ENCODE results near the gene DGKH. TPM values are rescaled to one million over a fixed set of nuclear protein-coding genes. Genes with fewer than 3 reads are reported as not detected.

The DGKH gene
- total and polyA plus RNA-seq, 2 of the 13 experiments (the other 11 are each of a cell fraction or from before 2014, with no cell fraction given), result 0.01 to 0.13 TPM

DNA sequence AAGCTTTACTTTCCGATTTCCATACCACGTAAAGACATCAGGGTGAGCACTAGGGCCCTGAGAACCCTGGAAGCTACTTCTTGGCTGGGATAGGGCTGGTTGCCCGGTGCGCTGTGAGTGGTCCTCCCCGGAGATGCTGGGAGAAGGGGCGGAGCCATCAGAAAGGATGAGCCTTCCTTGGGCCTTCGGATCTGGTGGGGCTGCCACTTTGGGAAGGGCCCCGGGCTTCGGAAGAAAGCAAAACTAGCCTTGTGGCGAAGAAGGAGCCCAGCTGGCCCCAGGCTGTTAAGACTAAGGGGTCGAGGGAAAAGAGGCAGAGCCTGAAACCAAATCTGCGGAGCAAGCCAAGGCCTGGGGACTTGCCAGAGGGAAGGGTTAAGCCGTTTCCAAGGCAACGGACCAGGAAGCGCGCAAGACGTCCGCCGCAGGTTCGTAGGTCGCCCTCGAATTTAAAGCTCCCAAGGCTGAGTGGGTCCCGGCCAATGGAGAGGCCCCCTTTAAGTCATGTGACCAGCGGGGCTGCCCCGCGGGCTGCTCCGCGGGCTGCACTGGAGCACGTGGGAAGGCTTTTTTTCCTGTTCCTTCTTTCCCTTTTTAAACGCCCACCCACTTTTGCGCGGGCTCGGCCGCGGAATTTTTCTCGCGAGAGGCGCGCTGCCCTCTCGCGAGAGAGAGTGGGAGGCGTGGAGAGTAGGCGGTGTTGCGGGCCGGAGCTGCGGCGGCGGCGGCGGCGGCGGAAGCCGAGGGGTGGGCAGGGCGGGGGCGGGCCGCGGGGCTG lies 223.1 kb downstream of the DGKH start (continued):
- TF ChIP-seq CERS6 (CRISPR knock-in tag; IDR thresholded peaks at IDR 0.05) (peak; percentile 73; the same call in 1 of the 2 replicates), ZNF207 (IDR thresholded peaks at IDR 0.05; ENCODE audit: borderline replicate concordance) (no peak), TEAD3 (CRISPR knock-in tag; optimal IDR thresholded peaks at IDR 0.05; ENCODE audit: borderline replicate concordance) (peak; percentile 25), FOXO4 (CRISPR knock-in tag; conservative IDR thresholded peaks at IDR 0.05) (0 out of 2 replicates have a peak, but pooled peaks have one; percentile 21), MED13 (CRISPR knock-in tag; IDR thresholded peaks at IDR 0.05) (0 out of 2 replicates have a peak, but pooled peaks have one; percentile 73), ELF1 (CRISPR knock-in tag; IDR thresholded peaks at IDR 0.05) (peak; percentile 70), ZNF10 (CRISPR knock-in tag; IDR thresholded peaks at IDR 0.05; ENCODE audit: borderline replicate concordance, low read depth) (no peak), ZFP1 (CRISPR knock-in tag; IDR thresholded peaks at IDR 0.05) (peak; percentile 58; the same call in 1 of the 2 replicates), PHF21A (CRISPR knock-in tag; IDR thresholded peaks at IDR 0.05) (peak; percentile 45; the same call in 1 of the 2 replicates), ZC3H13 (CRISPR knock-in tag; IDR thresholded peaks at IDR 0.05) (peak; percentile 60), IKZF5 (CRISPR knock-in tag; IDR thresholded peaks at IDR 0.05) (peak; percentile 78; the same call in 1 of the 2 replicates), ZNF772 (CRISPR knock-in tag; IDR thresholded peaks at IDR 0.05) (peak; percentile 74), NR2F1 (CRISPR knock-in tag; IDR thresholded peaks at IDR 0.05) (no peak)
- TF ChIP-seq, protein P1, sequence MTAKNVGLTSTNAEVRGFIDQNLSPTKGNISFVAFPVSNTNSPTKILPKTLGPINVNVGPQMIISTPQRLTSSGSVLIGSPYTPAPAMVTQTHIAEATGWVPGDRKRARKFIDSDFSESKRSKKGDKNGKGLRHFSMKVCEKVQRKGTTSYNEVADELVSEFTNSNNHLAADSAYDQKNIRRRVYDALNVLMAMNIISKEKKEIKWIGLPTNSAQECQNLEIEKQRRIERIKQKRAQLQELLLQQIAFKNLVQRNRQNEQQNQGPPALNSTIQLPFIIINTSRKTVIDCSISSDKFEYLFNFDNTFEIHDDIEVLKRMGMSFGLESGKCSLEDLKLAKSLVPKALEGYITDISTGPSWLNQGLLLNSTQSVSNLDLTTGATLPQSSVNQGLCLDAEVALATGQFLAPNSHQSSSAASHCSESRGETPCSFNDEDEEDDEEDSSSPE (CRISPR knock-in tag; IDR thresholded peaks at IDR 0.05), result peak; percentile 98
- TF ChIP-seq, protein P2, sequence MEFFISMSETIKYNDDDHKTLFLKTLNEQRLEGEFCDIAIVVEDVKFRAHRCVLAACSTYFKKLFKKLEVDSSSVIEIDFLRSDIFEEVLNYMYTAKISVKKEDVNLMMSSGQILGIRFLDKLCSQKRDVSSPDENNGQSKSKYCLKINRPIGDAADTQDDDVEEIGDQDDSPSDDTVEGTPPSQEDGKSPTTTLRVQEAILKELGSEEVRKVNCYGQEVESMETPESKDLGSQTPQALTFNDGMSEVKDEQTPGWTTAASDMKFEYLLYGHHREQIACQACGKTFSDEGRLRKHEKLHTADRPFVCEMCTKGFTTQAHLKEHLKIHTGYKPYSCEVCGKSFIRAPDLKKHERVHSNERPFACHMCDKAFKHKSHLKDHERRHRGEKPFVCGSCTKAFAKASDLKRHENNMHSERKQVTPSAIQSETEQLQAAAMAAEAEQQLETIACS (CRISPR knock-in tag; IDR thresholded peaks at IDR 0.05), result peak; percentile 56; the same call in 1 of the 2 replicates
- TF ChIP-seq, protein P3, sequence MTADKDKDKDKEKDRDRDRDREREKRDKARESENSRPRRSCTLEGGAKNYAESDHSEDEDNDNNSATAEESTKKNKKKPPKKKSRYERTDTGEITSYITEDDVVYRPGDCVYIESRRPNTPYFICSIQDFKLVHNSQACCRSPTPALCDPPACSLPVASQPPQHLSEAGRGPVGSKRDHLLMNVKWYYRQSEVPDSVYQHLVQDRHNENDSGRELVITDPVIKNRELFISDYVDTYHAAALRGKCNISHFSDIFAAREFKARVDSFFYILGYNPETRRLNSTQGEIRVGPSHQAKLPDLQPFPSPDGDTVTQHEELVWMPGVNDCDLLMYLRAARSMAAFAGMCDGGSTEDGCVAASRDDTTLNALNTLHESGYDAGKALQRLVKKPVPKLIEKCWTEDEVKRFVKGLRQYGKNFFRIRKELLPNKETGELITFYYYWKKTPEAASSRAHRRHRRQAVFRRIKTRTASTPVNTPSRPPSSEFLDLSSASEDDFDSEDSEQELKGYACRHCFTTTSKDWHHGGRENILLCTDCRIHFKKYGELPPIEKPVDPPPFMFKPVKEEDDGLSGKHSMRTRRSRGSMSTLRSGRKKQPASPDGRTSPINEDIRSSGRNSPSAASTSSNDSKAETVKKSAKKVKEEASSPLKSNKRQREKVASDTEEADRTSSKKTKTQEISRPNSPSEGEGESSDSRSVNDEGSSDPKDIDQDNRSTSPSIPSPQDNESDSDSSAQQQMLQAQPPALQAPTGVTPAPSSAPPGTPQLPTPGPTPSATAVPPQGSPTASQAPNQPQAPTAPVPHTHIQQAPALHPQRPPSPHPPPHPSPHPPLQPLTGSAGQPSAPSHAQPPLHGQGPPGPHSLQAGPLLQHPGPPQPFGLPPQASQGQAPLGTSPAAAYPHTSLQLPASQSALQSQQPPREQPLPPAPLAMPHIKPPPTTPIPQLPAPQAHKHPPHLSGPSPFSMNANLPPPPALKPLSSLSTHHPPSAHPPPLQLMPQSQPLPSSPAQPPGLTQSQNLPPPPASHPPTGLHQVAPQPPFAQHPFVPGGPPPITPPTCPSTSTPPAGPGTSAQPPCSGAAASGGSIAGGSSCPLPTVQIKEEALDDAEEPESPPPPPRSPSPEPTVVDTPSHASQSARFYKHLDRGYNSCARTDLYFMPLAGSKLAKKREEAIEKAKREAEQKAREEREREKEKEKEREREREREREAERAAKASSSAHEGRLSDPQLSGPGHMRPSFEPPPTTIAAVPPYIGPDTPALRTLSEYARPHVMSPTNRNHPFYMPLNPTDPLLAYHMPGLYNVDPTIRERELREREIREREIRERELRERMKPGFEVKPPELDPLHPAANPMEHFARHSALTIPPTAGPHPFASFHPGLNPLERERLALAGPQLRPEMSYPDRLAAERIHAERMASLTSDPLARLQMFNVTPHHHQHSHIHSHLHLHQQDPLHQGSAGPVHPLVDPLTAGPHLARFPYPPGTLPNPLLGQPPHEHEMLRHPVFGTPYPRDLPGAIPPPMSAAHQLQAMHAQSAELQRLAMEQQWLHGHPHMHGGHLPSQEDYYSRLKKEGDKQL (CRISPR knock-in tag; IDR thresholded peaks at IDR 0.05; ENCODE audit: low read depth), result no peak
